Measurements from ENCODE around the gene UBALD2. TPM values are rescaled to one million over a fixed set of nuclear protein-coding genes. Genes with fewer than 3 reads are reported as not detected.
"Not testable (repeated sequence)": the region's sequence is repeated elsewhere in the genome, so short reads cannot be mapped to it uniquely, and the experiment has no call there.

The UBALD2 gene
- total RNA-seq, 1 experiment from 2014 or later, result 4.8 TPM

DNA sequence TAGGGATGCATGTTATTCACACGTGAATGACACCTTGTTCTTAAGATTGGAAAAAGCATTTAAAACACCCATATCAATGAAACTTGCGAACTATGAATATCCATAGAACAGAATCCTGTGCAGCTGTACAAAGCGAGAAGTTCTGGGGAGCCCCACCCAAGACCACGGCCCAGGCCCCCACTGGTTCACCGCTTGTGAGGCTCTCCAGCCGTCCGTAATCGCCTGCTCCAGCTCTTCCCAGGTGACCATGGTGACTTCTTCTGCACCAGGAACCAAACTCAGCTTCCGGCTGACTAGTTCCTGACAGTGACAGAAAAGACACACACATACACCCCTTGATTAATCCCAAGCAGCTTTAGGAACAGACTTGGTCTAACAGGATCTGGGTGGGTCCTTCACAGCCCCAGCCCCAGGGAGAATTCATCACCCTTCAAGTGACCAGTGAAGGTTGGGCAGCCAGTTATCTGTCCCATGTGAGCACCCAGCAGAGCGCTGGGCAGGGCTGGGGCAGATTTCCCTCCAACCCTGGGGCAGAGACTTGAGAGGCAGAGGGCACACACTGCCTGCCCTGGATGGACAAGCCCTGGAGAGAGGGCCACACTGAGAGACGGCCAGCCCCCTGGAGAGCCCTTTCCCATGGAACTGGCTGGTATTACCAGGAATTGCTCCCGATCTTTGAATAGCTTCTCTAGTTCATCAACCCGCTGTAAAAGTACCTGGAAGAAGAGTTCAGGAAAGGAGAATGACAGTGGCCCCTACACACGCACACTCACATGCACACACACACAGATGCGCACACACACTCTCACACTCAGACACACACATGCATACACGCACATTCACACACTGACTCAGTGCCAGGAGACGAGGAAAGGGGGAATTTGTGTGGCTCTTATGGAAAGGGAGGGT lies 39.3 kb downstream of the UBALD2 start:
- DNase-seq (ENCODE audit: low spot score), result no peak
- in situ Hi-C loops (cut with HindIII; ENCODE audit: low sequenced_read_pairs), result no loop called here

DNA sequence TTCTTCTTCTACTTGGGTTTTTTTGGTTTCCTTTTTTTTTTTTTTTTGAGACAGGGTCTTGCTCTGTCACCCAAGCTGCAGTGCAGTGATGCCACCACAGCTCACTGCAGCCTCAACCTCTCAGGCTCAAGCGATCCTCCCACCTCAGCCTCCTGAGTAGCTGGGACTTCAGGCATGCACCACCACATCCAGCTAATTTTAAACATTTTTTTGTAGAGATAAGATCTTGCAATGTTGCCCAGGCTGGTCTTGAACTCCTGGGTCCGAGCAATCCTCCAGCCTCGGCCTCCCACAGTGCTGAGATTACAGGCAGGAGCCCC lies 39.9 kb downstream of the UBALD2 start:
- DNase-seq (ENCODE audit: low spot score); in situ Hi-C loops (cut with HindIII; ENCODE audit: low sequenced_read_pairs): not testable (repeated sequence)

GRCh38 chr17:76307299-76307965 lies 42.3 kb downstream of the UBALD2 start:
- in situ Hi-C loops (cut with HindIII; ENCODE audit: low sequenced_read_pairs), result no loop called here
- DNase-seq (ENCODE audit: low spot score), result no peak

- in situ Hi-C loops (cut with HindIII; ENCODE audit: low sequenced_read_pairs), result no loop called here
- no peak for DNase-seq (ENCODE audit: low spot score)
Observed at GRCh38 chr17:76307966-76308338, 42.8 kb downstream of the UBALD2 start, which contains the start of gene QRICH2. TSS of gene QRICH2 (minus strand) at chr17:76308276. CDS start at chr17:76307998, 278 bp downstream.

DNA sequence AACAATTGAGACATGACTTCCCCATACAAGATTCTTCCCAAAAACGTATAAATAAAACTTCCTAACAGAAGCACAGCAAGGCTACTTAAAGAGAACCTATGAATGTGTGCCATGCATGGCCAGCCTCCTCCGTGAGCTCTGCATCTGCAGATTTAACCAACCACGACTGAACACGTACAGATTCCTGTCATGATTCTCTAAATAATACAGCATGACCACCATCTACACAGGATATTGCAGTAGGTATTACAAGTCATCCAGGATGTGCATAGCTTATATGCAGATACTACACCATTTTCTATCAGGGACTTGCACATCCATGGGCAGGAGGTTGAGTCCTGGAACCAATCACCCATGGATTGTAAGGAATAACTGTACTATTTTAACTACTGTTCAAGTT lies 44.3 kb downstream of the UBALD2 start:
- no peak for DNase-seq (ENCODE audit: low spot score)
- in situ Hi-C loops (cut with HindIII; ENCODE audit: low sequenced_read_pairs), result no loop called here

DNA sequence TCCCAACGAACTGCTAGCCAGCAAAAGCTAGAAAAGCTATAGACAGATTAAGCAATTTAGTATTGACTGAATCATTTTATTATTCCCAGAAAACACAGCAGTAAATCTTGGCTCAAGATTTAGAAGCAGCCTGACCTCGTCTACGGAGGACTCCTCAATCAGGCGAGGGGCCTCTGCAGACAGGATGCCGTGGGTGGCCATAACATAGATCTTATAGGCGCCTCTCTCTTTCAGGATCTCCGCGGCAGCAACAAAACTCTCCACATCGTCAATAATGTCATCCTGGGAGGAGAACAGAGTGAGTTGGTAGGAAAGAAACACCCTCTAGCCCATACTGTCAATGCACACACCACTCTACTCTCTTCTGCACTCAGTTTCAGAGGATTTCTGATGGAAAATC lies 47.6 kb downstream of the UBALD2 start:
- DNase-seq (ENCODE audit: low spot score), result no peak
- in situ Hi-C loops (cut with HindIII; ENCODE audit: low sequenced_read_pairs), result no loop called here

- DNase-seq (ENCODE audit: low spot score), result no peak
- in situ Hi-C loops (cut with HindIII; ENCODE audit: low sequenced_read_pairs), result no loop called here
Observed at GRCh38 chr17:76314392-76315227, 49.5 kb downstream of the UBALD2 start.

- no peak for DNase-seq (ENCODE audit: low spot score)
- in situ Hi-C loops (cut with HindIII; ENCODE audit: low sequenced_read_pairs), result no loop called here
Observed at GRCh38 chr17:76317535-76317934, 52.4 kb downstream of the UBALD2 start.

DNA sequence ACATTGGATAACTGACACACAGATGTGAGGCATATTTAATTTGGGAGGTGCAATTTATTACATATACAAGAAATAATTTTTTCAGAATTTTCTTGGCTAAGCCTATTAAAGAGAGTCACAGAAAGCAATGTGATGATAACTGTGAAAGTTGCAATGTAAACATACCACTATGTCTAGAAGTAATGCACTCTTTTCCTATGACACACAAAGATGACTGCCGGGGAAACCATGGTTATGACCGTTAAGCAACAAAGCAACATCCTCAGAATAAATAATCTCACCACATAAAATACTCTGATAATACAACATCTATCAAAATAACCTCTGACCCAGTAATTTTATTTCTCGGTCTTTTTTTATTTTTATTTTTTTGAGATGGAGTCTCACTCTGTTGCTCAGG lies 53.4 kb downstream of the UBALD2 start:
- in situ Hi-C loops (cut with HindIII; ENCODE audit: low sequenced_read_pairs), result no loop called here
- DNase-seq (ENCODE audit: low spot score), result no peak

Other genes with a start within 250 kb of the UBALD2 start
- 0.80 and 5.4 TPM in 2 replicates for gene EVPL, start 238.0 kb upstream of the UBALD2 start, total RNA-seq (2014; rRNA removed; shearing (Covaris generic))
- gene SRP68, start 192.8 kb upstream of the UBALD2 start, total RNA-seq (2014; rRNA removed; shearing (Covaris generic)), result 73.7 and 87.2 TPM in 2 replicates
- 0.95 TPM in 1 of 2 replicates, not detected in the other for gene GALR2, start 190.6 kb upstream of the UBALD2 start, total RNA-seq (2014; rRNA removed; shearing (Covaris generic))
- gene ZACN, start 186.2 kb upstream of the UBALD2 start, total RNA-seq (2014; rRNA removed; shearing (Covaris generic)), result not detected in 2 replicates
- 83.1 and 92.2 TPM in 2 replicates for gene EXOC7, start 161.6 kb upstream of the UBALD2 start, total RNA-seq (2014; rRNA removed; shearing (Covaris generic))
- gene FOXJ1, start 124.1 kb upstream of the UBALD2 start, total RNA-seq (2014; rRNA removed; shearing (Covaris generic)), result 0.62 and 0.85 TPM in 2 replicates
- 4.4 and 5.5 TPM in 2 replicates for gene RNF157, start 24.9 kb upstream of the UBALD2 start, total RNA-seq (2014; rRNA removed; shearing (Covaris generic))
- 0.47 and 1.4 TPM in 2 replicates for gene QRICH2, start 42.9 kb downstream of the UBALD2 start, total RNA-seq (2014; rRNA removed; shearing (Covaris generic))
- gene PRPSAP1, start 88.6 kb downstream of the UBALD2 start, total RNA-seq (2014; rRNA removed; shearing (Covaris generic)), result 28.0 and 30.8 TPM in 2 replicates
- gene SPHK1, start 119.3 kb downstream of the UBALD2 start, total RNA-seq (2014; rRNA removed; shearing (Covaris generic)), result 5.8 and 10.6 TPM in 2 replicates
- 30.5 and 34.9 TPM in 2 replicates for gene UBE2O, start 187.8 kb downstream of the UBALD2 start, total RNA-seq (2014; rRNA removed; shearing (Covaris generic))
- not detected in 2 replicates for gene AANAT, start 202.3 kb downstream of the UBALD2 start, total RNA-seq (2014; rRNA removed; shearing (Covaris generic))
- 4.1 and 13.1 TPM in 2 replicates for gene RHBDF2, start 236.1 kb downstream of the UBALD2 start, total RNA-seq (2014; rRNA removed; shearing (Covaris generic))

All from G401 (cell line).